ENCODE data around the gene CHRNA9. TPM values are rescaled to one million over a fixed set of nuclear protein-coding genes. Genes with fewer than 3 reads are reported as not detected.

Gene CHRNA9
- total RNA-seq, 1 experiment from 2014 or later: 1.2 TPM

GRCh38 chr4:40299126-40299525 lies 36.0 kb upstream of the CHRNA9 start:
- ChIA-PET CTCF (interaction anchor here (0.5 to 0.7 kb wide), 2 partner anchors 40 to 104 kb away, joined by 3 read pairs; no protein-coding TSS in a partner anchor), POLR2A (no interaction called here)
- ATAC-seq: no peak
- no peak for DNase-seq (ENCODE audit: low spot score)
- TF ChIP-seq TEAD4 (CRISPR knock-in tag; IDR thresholded peaks at IDR 0.05) (no peak), NR3C1 (CRISPR knock-in tag; conservative IDR thresholded peaks at IDR 0.05; ENCODE audit: low read depth) (no peak), PRDM15 (CRISPR knock-in tag; IDR thresholded peaks at IDR 0.05) (no peak), AR (CRISPR knock-in tag; IDR thresholded peaks at IDR 0.05) (no peak), ZNF281 (CRISPR knock-in tag; IDR thresholded peaks at IDR 0.05) (no peak), ATF6 (CRISPR knock-in tag; IDR thresholded peaks at IDR 0.05) (no peak), HMGXB4 (CRISPR knock-in tag; IDR thresholded peaks at IDR 0.05) (no peak), SMAD3 (CRISPR knock-in tag; IDR thresholded peaks at IDR 0.05; ENCODE audit: borderline replicate concordance) (no peak), HMGA2 (CRISPR knock-in tag; IDR thresholded peaks at IDR 0.05) (no peak), RELA (CRISPR knock-in tag; IDR thresholded peaks at IDR 0.05; ENCODE audit: borderline replicate concordance) (no peak), ZBTB21 (CRISPR knock-in tag; IDR thresholded peaks at IDR 0.05; ENCODE audit: borderline replicate concordance) (no peak), CBFB (CRISPR knock-in tag; IDR thresholded peaks at IDR 0.05; ENCODE audit: low read depth) (no peak), USF2 (CRISPR knock-in tag; IDR thresholded peaks at IDR 0.05) (no peak), EMX1 (CRISPR knock-in tag; IDR thresholded peaks at IDR 0.05) (no peak), SMAD4 (CRISPR knock-in tag; IDR thresholded peaks at IDR 0.05) (no peak), TCF7 (CRISPR knock-in tag; IDR thresholded peaks at IDR 0.05; ENCODE audit: low read depth) (no peak)
- no peak overlapping the region for H3K4me3 Mint-ChIP-seq
- H3K27ac Mint-ChIP-seq: no peak overlapping the region
- H3K36me3 Mint-ChIP-seq: peaks cover 2% of the 10 kb centered on the region; the same call in 1 of the 2 replicates
- peaks cover 11% of the 10 kb centered on the region for H3K4me1 Mint-ChIP-seq
- no peaks in the 10 kb centered on the region for H3K27me3 Mint-ChIP-seq (ENCODE audit: low read depth)
- peaks cover 3% of the 10 kb centered on the region for H3K9me3 Mint-ChIP-seq

Measured in WTC11 (cell line).